ENCODE results near the gene MCAM. TPM values are rescaled to one million over a fixed set of nuclear protein-coding genes. Genes with fewer than 3 reads are reported as not detected.
A peak's percentile ranks its signal among the peaks of the same experiment; 100 is the strongest.

MCAM gene
- polyA plus RNA-seq, 1 experiment, result 19.2 TPM

GRCh38 chr11:119320776-119321524 is 4.0 kb upstream of the MCAM start:
- ChIA-PET POLR2A (interaction anchor here (1.0 kb wide), 1 partner anchor 99 kb away, joined by 4 read pairs; no protein-coding TSS in a partner anchor), CTCF (interaction anchor here (0.7 to 8.7 kb wide), 21 partner anchors 8 to 253 kb away, joined by 3 to 146 read pairs (median 4); partner anchors contain the start of genes C1QTNF5, C2CD2L, CBL and RNF26)
- TF ChIP-seq CTCF (IDR thresholded peaks at IDR 0.05; ENCODE audit: insufficient read depth, low read depth, low read length), result no peak
- no peak for DNase-seq (ENCODE audit: low read depth)
- Histone ChIP-seq H3K4me3 (ENCODE audit: low read depth, low read length) (peak overlapping the region; percentile 39), H3K36me3 (ENCODE audit: control insufficient read depth, insufficient read depth, low read length) (no peaks in the 10 kb centered on the region), H3K27me3 (ENCODE audit: control insufficient read depth, insufficient read depth, low read length) (no peaks in the 10 kb centered on the region; the same call in 1 of the 2 replicates)

- no peak for DNase-seq (ENCODE audit: low read depth)
- Histone ChIP-seq H3K4me3 (ENCODE audit: low read depth, low read length) (peak overlapping the region; percentile 22), H3K27me3 (ENCODE audit: control insufficient read depth, insufficient read depth, low read length) (peaks cover 2% of the 10 kb centered on the region), H3K36me3 (ENCODE audit: control insufficient read depth, insufficient read depth, low read length) (no peaks in the 10 kb centered on the region)
- ChIA-PET CTCF (interaction anchor here (0.9 to 8.7 kb wide), 11 partner anchors 8 to 154 kb away, joined by 3 to 146 read pairs (median 4); partner anchors contain the start of gene C1QTNF5), POLR2A (interaction anchor here (1.0 kb wide), 1 partner anchor 98 kb away, joined by 4 read pairs; no protein-coding TSS in a partner anchor)
- no peak for TF ChIP-seq CTCF (IDR thresholded peaks at IDR 0.05; ENCODE audit: insufficient read depth, low read depth, low read length)
These were observed 3.4 kb upstream of the MCAM start for GRCh38 chr11:119320240-119320775.

GRCh38 chr11:119319700-119320239 is 2.8 kb upstream of the MCAM start:
- ChIA-PET POLR2A (no interaction called here), CTCF (interaction anchor here (0.9 to 1.9 kb wide), 6 partner anchors 7 to 155 kb away, joined by 3 to 4 read pairs (median 3); no protein-coding TSS in a partner anchor)
- Histone ChIP-seq H3K27me3 (ENCODE audit: control insufficient read depth, insufficient read depth, low read length) (peaks cover 2% of the 10 kb centered on the region), H3K4me3 (ENCODE audit: low read depth, low read length) (no peak overlapping the region), H3K36me3 (ENCODE audit: control insufficient read depth, insufficient read depth, low read length) (no peaks in the 10 kb centered on the region)
- no peak for DNase-seq (ENCODE audit: low read depth)
- TF ChIP-seq CTCF (IDR thresholded peaks at IDR 0.05; ENCODE audit: insufficient read depth, low read depth, low read length), result no peak

- TF ChIP-seq CTCF (IDR thresholded peaks at IDR 0.05; ENCODE audit: insufficient read depth, low read depth, low read length), result no peak
- ChIA-PET POLR2A (no interaction called here), CTCF (interaction anchor here (0.9 to 1.9 kb wide), 6 partner anchors 18 to 155 kb away, joined by 3 to 4 read pairs (median 3); no protein-coding TSS in a partner anchor)
- Histone ChIP-seq H3K4me3 (ENCODE audit: low read depth, low read length) (no peak overlapping the region), H3K36me3 (ENCODE audit: control insufficient read depth, insufficient read depth, low read length) (no peaks in the 10 kb centered on the region), H3K27me3 (ENCODE audit: control insufficient read depth, insufficient read depth, low read length) (peaks cover 2% of the 10 kb centered on the region)
- DNase-seq (ENCODE audit: low read depth), result no peak
These were observed 2.3 kb upstream of the MCAM start for GRCh38 chr11:119319136-119319699.

Measured in BJ (cell line).